ENCODE measurements around the gene ACMSD.

DNA sequence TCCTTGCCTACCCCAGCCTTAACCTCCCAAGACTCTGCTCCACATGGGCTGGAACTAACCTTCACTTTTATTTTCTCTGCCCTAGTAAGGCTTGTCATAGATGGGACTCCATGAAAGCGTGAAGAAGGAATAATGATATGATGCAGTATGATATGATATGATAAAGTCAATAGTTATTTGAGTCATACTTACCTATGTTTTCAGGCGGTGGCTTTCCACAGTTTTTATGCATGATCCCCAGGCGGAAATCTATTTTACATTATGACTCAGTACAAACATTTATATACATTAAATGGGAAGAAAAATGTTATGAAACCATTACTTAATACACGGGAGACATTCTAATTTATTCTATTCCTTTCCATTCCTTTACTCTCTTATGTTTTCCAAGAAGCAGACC lies 5.6 kb downstream of the ACMSD start:
- TF ChIP-seq CTCF (IDR thresholded peaks at IDR 0.05 in 4 of 5, conservative IDR thresholded peaks at IDR 0.05 in 1 of 5) (no peak), POLR2A (IDR thresholded peaks at IDR 0.05) (no peak)

All from gastrocnemius medialis (tissue), 4 donors.